Stimulated activated CD4-positive, alpha-beta T cell treated with anti-CD3 and anti-CD28 coated beads, Interleukin-4, amount 100 ng/mL, for 4 hours (primary cell): ENCODE results near the gene RPS18.

Experiments
- DNase-seq, 2 experiments: peaks; one replicate each; pipeline ENCODE4 v3.0.0-alpha.2; 2020

The RPS18 gene

DNA sequence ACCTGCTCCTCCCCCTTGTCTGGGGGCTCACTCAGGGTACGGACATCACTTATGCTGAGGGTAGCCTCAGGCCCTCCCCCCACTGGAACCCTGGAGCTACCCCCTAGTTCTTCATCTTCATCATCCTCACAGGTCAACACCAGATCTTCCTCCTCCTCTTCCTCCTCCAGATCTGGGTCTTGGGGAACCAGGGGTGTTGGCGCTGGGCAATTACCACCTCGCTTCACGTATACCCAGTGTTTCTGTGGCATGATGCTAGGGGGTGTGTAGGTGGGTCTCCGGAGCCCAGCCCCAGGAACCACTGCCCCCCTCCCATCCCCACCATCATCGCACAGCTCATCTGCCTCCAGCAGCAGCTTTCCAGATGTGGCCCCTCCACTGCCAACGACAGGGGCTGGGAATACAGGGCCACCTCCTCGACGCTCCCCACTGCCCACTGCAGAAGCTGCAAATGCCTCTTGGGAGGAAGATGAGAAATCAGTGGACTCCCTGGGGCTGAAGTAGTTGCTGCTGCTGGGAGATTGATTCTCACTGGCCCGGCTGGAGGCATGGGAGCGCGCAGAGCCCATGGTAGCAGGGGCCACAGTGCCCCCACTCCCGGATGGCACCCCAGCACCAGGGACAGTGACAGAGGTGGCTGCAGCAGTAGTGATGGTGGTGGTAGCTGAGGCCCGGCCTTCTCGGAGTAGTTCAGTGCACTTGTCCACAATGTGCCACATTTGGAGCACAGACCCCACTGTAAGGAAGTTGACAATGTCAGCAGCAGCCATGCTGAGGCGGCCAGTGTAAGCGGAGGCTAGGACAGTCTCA is 44.1 kb downstream of the RPS18 start:
- no peak for DNase-seq

DNA sequence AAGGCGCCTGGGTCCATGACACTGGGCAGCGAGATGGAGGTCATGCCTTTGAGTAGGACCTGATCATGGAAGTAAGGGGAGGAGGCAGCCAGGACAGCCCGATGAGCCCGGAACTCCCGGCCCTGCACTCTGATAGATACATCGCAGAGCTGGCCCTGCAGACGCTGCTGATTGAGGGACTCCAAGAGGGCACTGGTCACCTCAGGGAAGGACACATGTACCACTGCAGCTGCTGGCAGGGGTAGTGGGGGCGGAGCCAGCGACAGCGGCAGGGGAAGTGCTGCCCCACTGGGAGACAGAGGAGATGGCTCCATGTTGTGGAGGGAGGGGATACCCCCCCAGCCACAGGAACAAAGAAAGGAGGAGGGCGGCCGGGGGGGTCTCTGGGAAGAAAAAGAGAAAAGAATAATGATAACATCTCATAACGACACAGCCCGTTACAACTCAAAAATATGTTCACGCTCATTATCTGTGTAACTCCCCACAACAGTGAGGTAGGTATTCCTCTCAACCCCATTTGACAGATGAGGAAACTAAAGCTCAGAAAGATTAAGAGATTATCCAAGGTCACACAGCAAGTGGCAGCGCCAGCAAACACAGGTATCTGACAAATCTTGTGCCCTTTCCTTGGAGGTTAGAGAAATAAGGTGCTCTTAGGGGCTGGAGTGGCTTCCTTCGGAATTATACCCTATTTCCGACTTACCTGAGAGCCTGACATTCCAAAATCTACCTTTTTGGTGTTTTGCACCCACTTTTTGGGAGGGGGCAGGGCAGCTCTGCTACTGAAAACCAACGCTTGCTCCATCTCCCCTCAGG is 44.9 kb downstream of the RPS18 start:
- no peak for DNase-seq

DNA sequence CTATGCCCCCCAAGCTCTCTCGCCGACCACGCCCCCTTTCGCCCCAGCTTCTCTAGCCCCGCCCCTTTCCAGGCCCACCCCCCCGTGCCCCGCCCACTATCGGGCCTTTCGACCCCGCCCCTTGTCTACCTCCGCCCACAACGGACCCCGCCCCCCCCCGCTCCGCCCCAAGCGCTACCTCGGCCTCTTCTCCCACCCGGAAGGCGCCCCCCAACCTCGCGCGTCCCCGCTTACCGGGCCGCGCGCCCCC is 45.5 kb downstream of the RPS18 start:
- no peak for DNase-seq

- DNase-seq = peak; percentile 92
Measured at GRCh38 chr6:33317669-33318425, 46.0 kb downstream of the RPS18 start, which contains the start of gene ZBTB22. ZBTB22 (minus strand) TSS chr6:33317744; CDS start chr6:33316916, 828 bp downstream.

- DNase-seq = no peak
Measured at GRCh38 chr6:33318426-33319073, 46.7 kb downstream of the RPS18 start.

DNA sequence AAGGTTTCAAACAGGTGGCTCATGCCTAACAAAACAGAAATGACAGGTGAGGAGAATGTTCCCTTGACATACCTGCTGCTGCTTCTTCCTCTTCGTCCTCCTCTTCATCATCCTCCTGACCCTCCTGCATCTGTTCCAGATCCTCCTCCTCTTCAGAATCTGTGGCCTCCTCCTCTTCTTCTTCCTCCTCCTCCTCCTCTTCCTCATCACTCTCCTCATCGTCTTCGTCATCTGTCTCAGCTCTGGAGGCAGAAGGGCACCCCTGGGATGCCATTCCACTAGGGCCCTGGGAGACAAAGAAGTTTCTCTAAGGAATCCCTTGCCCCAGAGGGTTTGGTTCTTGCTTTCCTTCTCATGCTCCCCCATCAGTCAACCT is 48.1 kb downstream of the RPS18 start:
- DNase-seq = no peak

- DNase-seq = no peak
Measured at GRCh38 chr6:33320315-33321181, 48.7 kb downstream of the RPS18 start.

DNA sequence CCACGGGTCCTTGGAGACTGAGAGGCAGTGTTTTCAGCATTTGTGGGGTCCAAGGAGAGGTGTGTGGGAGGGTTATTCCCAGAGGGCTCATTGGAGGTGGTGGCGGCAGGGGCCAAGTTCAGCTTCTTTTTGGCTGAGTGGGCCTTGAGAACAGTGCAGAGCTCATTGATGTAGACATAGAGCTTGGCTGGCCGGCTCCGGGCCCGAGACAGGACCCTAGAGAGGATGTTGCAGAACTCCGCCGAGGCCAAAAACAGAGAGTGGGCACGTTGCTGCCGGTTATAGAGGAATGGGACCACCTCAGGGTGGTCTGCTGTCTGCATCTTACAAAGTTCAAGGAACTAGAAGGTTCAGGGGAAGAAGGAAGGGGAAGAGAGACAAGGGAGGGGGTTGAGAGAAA is 49.4 kb downstream of the RPS18 start:
- no peak for DNase-seq

DNA sequence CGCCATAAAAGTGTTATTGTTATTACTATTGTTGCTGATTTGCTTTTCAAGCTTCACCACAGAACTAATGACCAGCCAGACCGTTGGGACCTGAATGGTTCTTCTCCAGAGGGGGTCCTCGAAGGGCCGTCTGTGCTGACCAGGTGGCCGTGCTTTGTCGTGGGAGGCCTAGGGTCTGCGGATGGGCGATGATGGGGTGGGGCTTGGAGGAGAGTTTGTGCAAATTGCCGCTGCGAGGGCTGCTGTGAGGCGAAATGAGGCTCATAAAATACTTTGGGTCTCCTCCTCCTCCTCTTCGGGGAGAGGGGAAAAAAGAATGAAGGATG is 51.7 kb downstream of the RPS18 start:
- DNase-seq = no peak

DNA sequence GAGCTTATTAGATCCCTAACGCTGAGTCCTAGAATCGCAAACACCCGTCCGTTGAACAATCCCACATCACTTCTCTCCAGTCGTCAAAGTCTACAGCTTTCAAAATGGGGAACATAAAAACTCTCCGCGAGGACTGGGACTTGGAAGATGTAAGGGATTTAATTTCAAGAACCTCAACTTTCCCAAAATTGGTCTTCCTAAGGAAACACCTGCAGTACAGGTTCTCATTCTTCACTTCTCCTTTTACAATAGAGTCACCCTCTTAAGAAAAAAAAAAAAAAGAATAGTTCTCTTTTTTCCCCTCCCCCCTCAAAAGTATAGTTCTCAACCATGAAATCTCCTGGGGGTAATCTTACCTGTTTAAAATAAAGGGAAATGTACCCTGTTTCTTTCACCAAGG is 52.2 kb downstream of the RPS18 start:
- DNase-seq = no peak
